ENCODE measurements around the gene TOR1A. TPM values are rescaled to one million over a fixed set of nuclear protein-coding genes. Genes with fewer than 3 reads are reported as not detected.
A peak's percentile ranks its signal among the peaks of the same experiment; 100 is the strongest.

TOR1A gene
- total RNA-seq, 1 donor from 2014 or later, result 15.5 TPM

- DNase-seq, result no peak
Measured at GRCh38 chr9:129851821-129852220, 27.9 kb upstream of the TOR1A start.

GRCh38 chr9:129850821-129851550, 27.1 kb upstream of the TOR1A start:
- no peak for DNase-seq

- DNase-seq, result no peak
Measured at GRCh38 chr9:129849901-129850300, 26.0 kb upstream of the TOR1A start.

GRCh38 chr9:129848712-129849441, 24.9 kb upstream of the TOR1A start:
- no peak for DNase-seq

GRCh38 chr9:129845373-129845772, 21.4 kb upstream of the TOR1A start:
- DNase-seq, result no peak

GRCh38 chr9:129841071-129841470, 17.1 kb upstream of the TOR1A start:
- DNase-seq, result no peak

- DNase-seq, result no peak
Measured at GRCh38 chr9:129840034-129840433, 16.1 kb upstream of the TOR1A start.

- DNase-seq, result no peak
Measured at GRCh38 chr9:129839324-129840023, 15.5 kb upstream of the TOR1A start.

GRCh38 chr9:129838707-129839259, 14.8 kb upstream of the TOR1A start:
- DNase-seq, result no peak

GRCh38 chr9:129836311-129837007, 12.5 kb upstream of the TOR1A start:
- DNase-seq, result no peak

- no peak for DNase-seq
Measured at GRCh38 chr9:129835860-129836223, 11.9 kb upstream of the TOR1A start.

GRCh38 chr9:129835128-129835859, 11.4 kb upstream of the TOR1A start, which contains the start of the genes C9orf78 and USP20:
Gene C9orf78, minus strand, starts transcription at chr9:129835275. Its CDS starts 54 bp downstream, at chr9:129835221.
Gene USP20, plus strand, starts transcription at chr9:129835458. Its CDS starts 17,098 bp downstream, at chr9:129852556.
- peak; percentile 94 for DNase-seq

- DNase-seq, result no peak
Measured at GRCh38 chr9:129834489-129835127, 10.7 kb upstream of the TOR1A start.

- DNase-seq, result no peak
Measured at GRCh38 chr9:129832982-129833381, 9.0 kb upstream of the TOR1A start.

GRCh38 chr9:129828969-129829368, 5.0 kb upstream of the TOR1A start:
- DNase-seq, result no peak

GRCh38 chr9:129828051-129828450, 4.1 kb upstream of the TOR1A start:
- DNase-seq, result no peak

- no peak for DNase-seq
Measured at GRCh38 chr9:129826759-129827158, 2.8 kb upstream of the TOR1A start.

GRCh38 chr9:129826344-129826743, 2.4 kb upstream of the TOR1A start:
- no peak for DNase-seq

GRCh38 chr9:129823542-129823934, 398 bp downstream of the TOR1A start:
- DNase-seq, result no peak

GRCh38 chr9:129822898-129823541, 916 bp downstream of the TOR1A start:
- no peak for DNase-seq

All from skin of body (tissue), 2 donors.